Activated B cell treated with CpG ODN at 0.5 μM for 24 hours (primary cell): ENCODE measurements around the gene CNTNAP2. TPM values are rescaled to one million over a fixed set of nuclear protein-coding genes. Genes with fewer than 3 reads are reported as not detected.
A peak's percentile ranks its signal among the peaks of the same experiment; 100 is the strongest.
"Not testable (repeated sequence)": the region's sequence is repeated elsewhere in the genome, so short reads cannot be mapped to it uniquely, and the experiment has no call there.

ENCODE experiments used
- ATAC-seq: fragments of 200-7000 bp; cut with Tn5 transposase; one replicate; pipeline ENCODE4 v1.10.0; 2021; ENCODE audit warnings: low read depth, mild to moderate bottlenecking, moderate library complexity
- CTCF ChIA-PET: fragments of 350-600 bp; sonication (Branson Sonifier 250); formaldehyde crosslinking; loops from one replicate; lab custom pipeline; 2021; ENCODE audit warnings: antibody characterized with exemption; lab: Charles Lee
- POLR2A ChIA-PET: fragments of 350-600 bp; sonication (Branson Sonifier 250); formaldehyde crosslinking; loops from one replicate; lab custom pipeline; 2021; ENCODE audit warnings: antibody characterized with exemption; lab: Charles Lee
- DNase-seq: peaks from one replicate; pipeline ENCODE4 v3.0.0; 2022
- H3K27ac Mint-ChIP-seq: one replicate; pipeline ENCODE4 v1.8.0; 2020; ENCODE audit warnings: mixed read lengths
- H3K27me3 Mint-ChIP-seq: one replicate; pipeline ENCODE4 v1.8.0; 2021; ENCODE audit warnings: mixed read lengths
- H3K36me3 Mint-ChIP-seq: one replicate; pipeline ENCODE4 v1.8.0; 2021; ENCODE audit warnings: low read depth, mixed read lengths
- H3K4me1 Mint-ChIP-seq: one replicate; pipeline ENCODE4 v1.8.0; 2021; ENCODE audit warnings: mixed read lengths
- H3K4me3 Mint-ChIP-seq: one replicate; pipeline ENCODE4 v1.8.0; 2020; ENCODE audit warnings: mild to moderate bottlenecking, mixed read lengths
- H3K9me3 Mint-ChIP-seq: one replicate; pipeline ENCODE4 v1.8.0; 2020; ENCODE audit warnings: mixed read lengths
- CTCF ChIP-seq: fragments of 200-600 bp; IDR thresholded peaks from one replicate; pipeline ENCODE4 v1.8.0; 2022; ENCODE audit warnings: antibody characterized with exemption, mild to moderate bottlenecking
- intact Hi-C: fragments of 100-400 bp; cut with micrococcal nuclease; formaldehyde crosslinking; loops from one replicate; pipeline ENCODE4 v1.15.1; 2024
- total RNA-seq: library from RNA; stranded (reverse); gene quantifications from 2 replicates; pipeline ENCODE4 v1.2.3, GENCODE V29; 2022

CNTNAP2 gene
- total RNA-seq, 1 donor from 2014 or later, result 0.84 TPM

DNA sequence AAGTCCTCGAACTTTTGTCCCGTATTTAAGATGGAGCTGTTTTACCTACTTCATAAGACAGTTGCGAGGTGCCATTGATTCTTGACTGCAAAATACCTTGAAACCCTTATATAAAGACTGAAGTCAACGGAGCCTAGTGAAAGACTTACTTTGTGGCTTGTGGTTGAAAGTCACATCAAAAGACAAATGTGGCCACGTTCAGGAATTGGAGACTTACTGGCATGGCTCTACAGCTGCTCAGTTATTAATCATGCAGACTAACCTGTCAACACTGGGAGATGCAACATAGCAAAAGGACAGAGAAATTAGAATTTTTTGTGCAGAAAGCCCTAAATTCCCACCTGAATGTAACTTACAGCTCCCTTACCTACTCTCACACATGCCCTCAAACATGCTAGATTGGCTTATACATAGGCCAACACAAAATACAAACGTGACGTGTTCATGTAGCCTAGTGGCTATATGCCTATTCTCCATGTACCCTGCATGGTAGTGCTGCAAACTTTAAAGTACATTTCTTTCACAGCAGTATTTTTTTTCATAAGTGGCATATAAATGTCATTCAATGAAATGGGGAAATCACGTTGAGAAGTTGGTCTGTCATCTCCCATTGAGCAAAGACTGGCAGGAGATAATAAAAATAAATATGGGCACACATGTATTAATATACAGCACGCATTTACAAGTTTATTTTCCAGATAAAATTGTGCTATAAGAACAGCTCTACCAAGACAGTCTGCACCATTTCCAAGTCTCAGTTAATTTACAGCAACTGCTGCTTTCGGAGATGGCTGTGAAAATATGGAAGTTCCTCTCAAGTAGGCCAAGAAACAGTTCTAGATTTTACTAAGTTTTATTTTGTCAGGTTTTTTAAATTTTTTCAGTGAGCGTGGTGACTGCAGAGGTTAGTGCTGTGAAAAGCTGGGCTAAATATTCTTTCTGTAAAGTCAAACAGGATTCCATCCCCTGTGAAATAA, 2303.5 kb downstream of the CNTNAP2 start:
- Mint-ChIP-seq H3K9me3 (peaks cover 11% of the 10 kb centered on the region), H3K36me3 (peaks cover 32% of the 10 kb centered on the region), H3K27me3 (no peaks in the 10 kb centered on the region), H3K4me1 (peaks cover 30% of the 10 kb centered on the region), H3K27ac (no peak overlapping the region), H3K4me3 (no peak overlapping the region)
- no peak for TF ChIP-seq CTCF
- intact Hi-C loops, result no loop called here
- POLR2A ChIA-PET, result no interaction called here
- CTCF ChIA-PET, result no interaction called here
- no peak for DNase-seq
- ATAC-seq, result no peak

DNA sequence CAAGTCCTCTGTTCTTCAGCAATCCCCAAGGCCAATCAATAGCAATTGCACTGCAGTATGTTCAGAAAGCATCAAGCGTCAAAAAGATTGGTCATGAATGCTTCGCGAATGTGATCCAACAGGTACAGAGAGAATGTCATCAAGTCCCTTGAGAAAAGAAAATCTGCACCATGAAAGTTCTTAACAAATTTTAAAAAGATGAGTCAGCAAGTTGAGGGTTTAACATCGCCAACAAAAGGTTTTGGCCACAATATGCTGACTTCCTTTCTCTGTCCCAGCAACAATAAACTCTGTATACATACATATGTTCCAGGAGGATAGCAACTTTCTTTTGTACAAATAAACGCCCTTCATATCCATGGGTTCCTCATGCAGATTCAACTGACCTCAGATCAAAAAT, 2305.4 kb downstream of the CNTNAP2 start:
- no peak for ATAC-seq
- ChIA-PET CTCF (no interaction called here), POLR2A (no interaction called here)
- intact Hi-C loops, result no loop called here
- DNase-seq, result no peak
- Mint-ChIP-seq H3K4me1 (peaks cover 30% of the 10 kb centered on the region), H3K9me3 (peaks cover 11% of the 10 kb centered on the region), H3K27ac (no peak overlapping the region), H3K36me3 (peaks cover 34% of the 10 kb centered on the region), H3K4me3 (no peak overlapping the region), H3K27me3 (no peaks in the 10 kb centered on the region)
- no peak for TF ChIP-seq CTCF

GRCh38 chr7:148426393-148426792, 2309.8 kb downstream of the CNTNAP2 start:
- DNase-seq, H3K27ac Mint-ChIP-seq, POLR2A ChIA-PET, H3K27me3 Mint-ChIP-seq, ATAC-seq, intact Hi-C loops, CTCF ChIA-PET, H3K4me3 Mint-ChIP-seq: not testable (repeated sequence)
- Mint-ChIP-seq H3K36me3 (peaks cover 22% of the 10 kb centered on the region), H3K4me1 (peaks cover 38% of the 10 kb centered on the region), H3K9me3 (peaks cover 11% of the 10 kb centered on the region)

DNA sequence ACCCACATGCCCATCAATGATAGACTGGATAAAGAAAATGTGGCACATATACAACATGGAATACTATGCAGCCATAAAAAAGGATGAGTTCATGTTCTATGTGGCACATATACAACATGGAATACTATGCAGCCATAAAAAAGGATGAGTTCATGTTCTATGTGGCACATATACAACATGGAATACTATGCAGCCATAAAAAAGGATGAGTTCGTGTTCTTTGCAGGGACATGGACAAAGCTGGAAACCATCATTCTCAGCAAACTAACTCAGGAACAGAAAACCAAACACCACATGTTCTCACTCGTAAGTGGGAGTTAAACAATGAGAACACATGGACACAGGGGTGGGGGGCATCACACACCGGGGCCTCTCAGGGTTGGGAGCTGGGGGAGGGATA, 2314.1 kb downstream of the CNTNAP2 start:
- H3K9me3 Mint-ChIP-seq, H3K27me3 Mint-ChIP-seq, DNase-seq, H3K27ac Mint-ChIP-seq, POLR2A ChIA-PET, H3K4me3 Mint-ChIP-seq, CTCF ChIA-PET, intact Hi-C loops, ATAC-seq, H3K36me3 Mint-ChIP-seq: not testable (repeated sequence)
- peaks cover 51% of the 10 kb centered on the region for H3K4me1 Mint-ChIP-seq

GRCh38 chr7:148433521-148434180, 2317.1 kb downstream of the CNTNAP2 start:
- Mint-ChIP-seq H3K36me3 (peaks cover 1% of the 10 kb centered on the region), H3K4me3 (no peak overlapping the region), H3K27me3 (no peaks in the 10 kb centered on the region), H3K27ac (peak overlapping the region; percentile 89), H3K9me3 (no peaks in the 10 kb centered on the region), H3K4me1 (peaks cover 69% of the 10 kb centered on the region)
- DNase-seq (no peak), ATAC-seq (no peak)
- TF ChIP-seq CTCF, result no peak
- CTCF ChIA-PET, result no interaction called here
- POLR2A ChIA-PET, result interaction anchor here (0.6 kb wide), 1 partner anchor 152 kb away, joined by 5 read pairs; no protein-coding TSS in a partner anchor
- intact Hi-C loops, result no loop called here
